ENCODE results near the gene SLCO4A1. TPM values are rescaled to one million over a fixed set of nuclear protein-coding genes. Genes with fewer than 3 reads are reported as not detected.
A peak's percentile ranks its signal among the peaks of the same experiment; 100 is the strongest.

SLCO4A1 gene
- total and polyA plus RNA-seq, 8 donors: 0.58 to 44.3 (median 11.9) TPM

- no peak for TF ChIP-seq POLR2A (IDR thresholded peaks at IDR 0.05)
- TF ChIP-seq POLR2AphosphoS5 (IDR thresholded peaks at IDR 0.05): no peak
- no peak for TF ChIP-seq EP300 (IDR thresholded peaks at IDR 0.05)
- no peak for TF ChIP-seq CTCF (IDR thresholded peaks at IDR 0.05)
- Histone ChIP-seq H3K27me3 (peaks cover 0 to 72% (median 26%) of the 10 kb centered on the region in 3 donors), H3K4me3 (no peak overlapping the region), H3K36me3 (no peaks in the 10 kb centered on the region), H3K9me3 (no peaks in the 10 kb centered on the region), H3K4me1 (peaks cover 0 to 11% (median 5%) of the 10 kb centered on the region in 4 donors), H3K27ac (no peak overlapping the region)
- intact Hi-C loops (cut with DNase I; ENCODE audit: low total_unique reads): no loop called here
- no peak for DNase-seq
- 77 to 89% (median 86%) methylated on average over 17 of the region's 17 CpGs for WGBS, 5 donors
Measured at GRCh38 chr20:62689861-62690260, 47.6 kb downstream of the SLCO4A1 start.

DNA sequence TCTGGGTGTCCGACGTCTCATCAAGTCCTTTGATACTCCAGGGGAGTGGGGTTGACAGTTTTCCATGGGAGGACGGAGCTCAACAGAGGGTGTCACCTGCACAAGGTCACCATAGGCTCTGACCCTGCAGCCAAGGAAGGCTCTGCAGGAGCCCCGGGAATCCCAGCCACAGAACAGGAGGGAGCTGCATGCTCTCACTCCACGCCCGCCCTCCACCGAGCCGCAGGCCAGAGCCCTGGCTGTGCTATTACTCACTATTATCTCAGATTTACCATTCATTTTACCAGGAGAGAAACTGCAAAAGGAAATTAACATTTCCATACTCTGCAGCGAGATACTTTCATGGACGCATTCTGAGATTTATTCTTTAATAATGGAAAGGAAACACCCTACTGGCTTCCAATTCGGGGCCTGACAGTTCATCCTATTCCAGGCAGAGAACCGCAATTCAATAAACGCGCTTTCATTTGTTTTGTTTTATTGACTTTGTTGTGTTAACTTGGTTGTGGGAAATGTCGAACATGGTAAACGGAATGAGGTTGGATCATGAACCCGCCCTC lies 48.0 kb downstream of the SLCO4A1 start:
- intact Hi-C loops (cut with DNase I; ENCODE audit: low total_unique reads): no loop called here
- H3K27me3 ChIP-seq: peaks cover 0 to 71% (median 26%) of the 10 kb centered on the region in 3 donors
- peaks cover 0 to 11% (median 5%) of the 10 kb centered on the region in 4 donors for H3K4me1 ChIP-seq
- H3K27ac ChIP-seq: no peak overlapping the region
- TF ChIP-seq CTCF (IDR thresholded peaks at IDR 0.05) (no peak), POLR2AphosphoS5 (IDR thresholded peaks at IDR 0.05) (no peak), EP300 (IDR thresholded peaks at IDR 0.05) (no peak), POLR2A (IDR thresholded peaks at IDR 0.05) (no peak)
- WGBS, 5 donors: 64 to 78% (median 76%) methylated on average over 17 of the region's 17 CpGs
- no peak for DNase-seq
- H3K9me3 ChIP-seq: no peaks in the 10 kb centered on the region
- no peaks in the 10 kb centered on the region for H3K36me3 ChIP-seq
- no peak overlapping the region for H3K4me3 ChIP-seq

GRCh38 chr20:62691487-62691886 lies 49.2 kb downstream of the SLCO4A1 start:
- H3K9me3 ChIP-seq: no peaks in the 10 kb centered on the region
- TF ChIP-seq CTCF (IDR thresholded peaks at IDR 0.05) (no peak), POLR2AphosphoS5 (IDR thresholded peaks at IDR 0.05) (no peak), EP300 (IDR thresholded peaks at IDR 0.05) (no peak), POLR2A (IDR thresholded peaks at IDR 0.05) (no peak)
- no peak overlapping the region for H3K4me3 ChIP-seq
- 76 to 85% (median 81%) methylated on average over 15 of the region's 15 CpGs for WGBS, 5 donors
- H3K4me1 ChIP-seq: peaks cover 0 to 4% (median under 1%) of the 10 kb centered on the region in 4 donors
- H3K36me3 ChIP-seq: no peaks in the 10 kb centered on the region
- no peak for DNase-seq
- H3K27me3 ChIP-seq: peaks cover 0 to 59% (median 19%) of the 10 kb centered on the region in 3 donors
- intact Hi-C loops (cut with DNase I; ENCODE audit: low total_unique reads): no loop called here
- no peak overlapping the region for H3K27ac ChIP-seq

DNA sequence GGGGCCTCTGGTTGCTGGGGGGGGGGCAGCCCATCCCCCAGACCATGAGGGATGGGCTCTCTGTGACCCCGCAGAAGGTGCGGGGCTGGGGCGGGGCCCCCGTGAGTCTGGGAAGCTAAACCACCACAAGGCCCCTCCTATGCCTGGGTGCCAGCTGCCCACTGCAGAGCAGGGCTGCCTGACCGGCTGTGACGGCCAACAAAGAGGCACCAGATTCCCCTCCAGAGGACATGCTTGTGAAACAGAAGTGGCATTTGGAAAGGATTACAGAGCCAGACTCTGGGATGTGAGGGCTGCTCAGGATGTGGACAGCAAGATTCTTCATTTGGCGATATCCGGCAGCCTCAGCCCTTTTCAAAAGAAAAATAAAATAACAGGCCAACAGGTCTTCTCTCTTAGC lies 49.9 kb downstream of the SLCO4A1 start:
- H3K4me3 ChIP-seq: no peak overlapping the region
- no peak overlapping the region for H3K27ac ChIP-seq
- no peaks in the 10 kb centered on the region for H3K9me3 ChIP-seq
- DNase-seq: peak in 1 of 2 donors; percentile 53
- no peaks in the 10 kb centered on the region for H3K36me3 ChIP-seq
- 66 to 87% (median 76%) methylated on average over 5 to 8 of the region's 8 CpGs for WGBS, 5 donors
- H3K4me1 ChIP-seq: no peaks in the 10 kb centered on the region
- intact Hi-C loops (cut with DNase I; ENCODE audit: low total_unique reads): no loop called here
- peaks cover 0 to 55% (median 19%) of the 10 kb centered on the region in 3 donors for H3K27me3 ChIP-seq
- TF ChIP-seq CTCF (IDR thresholded peaks at IDR 0.05): no peak
